ENCODE measurements around the gene LRRN2. TPM values are rescaled to one million over a fixed set of nuclear protein-coding genes. Genes with fewer than 3 reads are reported as not detected.

Gene LRRN2
- total and polyA plus RNA-seq, 8 donors: 0.43 to 4.1 (median 1.0) TPM; not detected in 2

DNA sequence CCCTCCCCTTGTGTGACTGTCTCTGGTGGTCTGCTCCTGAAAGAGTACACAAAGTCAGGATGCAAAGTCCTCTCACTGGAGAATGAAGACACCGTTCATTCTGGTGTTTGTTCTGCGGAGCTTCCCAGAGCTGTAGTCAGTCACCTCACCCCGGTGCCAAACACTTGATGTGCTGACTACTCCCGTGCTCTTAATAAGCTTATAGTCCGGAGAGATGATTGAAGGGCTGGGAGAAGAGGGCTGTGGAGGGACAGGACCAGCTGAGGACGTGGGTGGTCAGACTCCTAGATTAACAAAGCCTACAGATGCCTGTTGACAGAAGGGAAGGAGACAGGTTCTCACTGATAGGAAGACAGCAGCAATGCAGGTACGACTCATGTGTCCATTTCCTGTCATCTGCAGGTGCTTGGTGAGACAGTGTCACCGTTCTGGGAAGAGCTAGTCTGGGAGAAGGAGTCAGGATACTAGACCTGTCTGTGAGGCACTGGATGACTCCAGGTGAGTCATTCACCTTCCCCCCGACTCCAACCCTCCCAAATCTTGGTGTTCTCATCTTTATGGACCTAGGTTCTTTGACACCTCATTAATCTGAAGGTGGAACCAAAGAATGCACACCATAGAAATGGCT lies 40.4 kb upstream of the LRRN2 start:
- Histone ChIP-seq H3K27me3 (peaks cover 0 to 15% (median 0%) of the 10 kb centered on the region in 3 donors), H3K36me3 (no peaks in the 10 kb centered on the region), H3K27ac (no peak overlapping the region), H3K9me3 (no peaks in the 10 kb centered on the region), H3K4me1 (peaks cover 0 to 7% (median 3%) of the 10 kb centered on the region in 4 donors), H3K4me3 (no peak overlapping the region)
- intact Hi-C loops (cut with DNase I; ENCODE audit: low total_unique reads): no loop called here
- 64 to 75% (median 70%) methylated on average over 9 of the region's 9 CpGs for WGBS, 5 donors
- DNase-seq: no peak
- TF ChIP-seq EP300 (IDR thresholded peaks at IDR 0.05): no peak
- no peak for TF ChIP-seq POLR2AphosphoS5 (IDR thresholded peaks at IDR 0.05)
- TF ChIP-seq, protein P1, sequence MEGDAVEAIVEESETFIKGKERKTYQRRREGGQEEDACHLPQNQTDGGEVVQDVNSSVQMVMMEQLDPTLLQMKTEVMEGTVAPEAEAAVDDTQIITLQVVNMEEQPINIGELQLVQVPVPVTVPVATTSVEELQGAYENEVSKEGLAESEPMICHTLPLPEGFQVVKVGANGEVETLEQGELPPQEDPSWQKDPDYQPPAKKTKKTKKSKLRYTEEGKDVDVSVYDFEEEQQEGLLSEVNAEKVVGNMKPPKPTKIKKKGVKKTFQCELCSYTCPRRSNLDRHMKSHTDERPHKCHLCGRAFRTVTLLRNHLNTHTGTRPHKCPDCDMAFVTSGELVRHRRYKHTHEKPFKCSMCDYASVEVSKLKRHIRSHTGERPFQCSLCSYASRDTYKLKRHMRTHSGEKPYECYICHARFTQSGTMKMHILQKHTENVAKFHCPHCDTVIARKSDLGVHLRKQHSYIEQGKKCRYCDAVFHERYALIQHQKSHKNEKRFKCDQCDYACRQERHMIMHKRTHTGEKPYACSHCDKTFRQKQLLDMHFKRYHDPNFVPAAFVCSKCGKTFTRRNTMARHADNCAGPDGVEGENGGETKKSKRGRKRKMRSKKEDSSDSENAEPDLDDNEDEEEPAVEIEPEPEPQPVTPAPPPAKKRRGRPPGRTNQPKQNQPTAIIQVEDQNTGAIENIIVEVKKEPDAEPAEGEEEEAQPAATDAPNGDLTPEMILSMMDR (IDR thresholded peaks at IDR 0.05): no peak
- no peak for TF ChIP-seq POLR2A (IDR thresholded peaks at IDR 0.05)

DNA sequence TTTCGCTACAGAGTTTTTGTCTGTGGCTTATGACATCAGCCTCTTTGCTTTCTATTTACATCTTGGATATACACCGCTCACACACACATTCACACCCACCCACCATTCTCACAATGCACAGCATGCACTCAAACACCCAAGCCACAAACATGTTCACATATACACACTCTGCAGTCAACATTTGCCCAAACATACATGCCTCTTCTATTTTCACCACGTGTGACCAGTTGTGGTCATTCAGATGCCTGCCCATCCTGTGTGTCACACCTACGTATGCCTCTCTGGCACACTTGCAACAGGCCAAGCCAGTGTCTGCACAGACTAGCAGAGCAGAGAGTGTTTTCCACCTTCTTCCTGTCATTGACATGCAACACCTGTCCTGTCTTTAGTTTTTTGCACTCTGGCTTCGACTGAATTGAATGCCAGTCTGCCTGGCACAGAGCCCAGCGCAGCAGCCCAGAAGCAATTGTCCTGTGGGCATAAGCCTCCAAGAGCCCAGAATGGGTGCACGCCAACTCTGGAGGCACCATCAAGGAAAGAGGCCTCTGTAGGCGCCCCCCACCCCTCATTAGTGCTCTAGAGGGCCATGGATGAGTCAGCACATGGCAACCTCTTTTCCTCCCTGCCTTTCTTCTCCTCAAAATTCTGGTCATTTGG lies 37.7 kb upstream of the LRRN2 start:
- TF ChIP-seq POLR2AphosphoS5 (IDR thresholded peaks at IDR 0.05) (no peak), POLR2A (IDR thresholded peaks at IDR 0.05) (no peak), EP300 (IDR thresholded peaks at IDR 0.05) (no peak)
- TF ChIP-seq, protein P1 (IDR thresholded peaks at IDR 0.05): no peak
- Histone ChIP-seq H3K27ac (no peak overlapping the region), H3K36me3 (no peaks in the 10 kb centered on the region), H3K27me3 (no peaks in the 10 kb centered on the region), H3K9me3 (no peaks in the 10 kb centered on the region), H3K4me1 (peaks cover 0 to 7% (median 3%) of the 10 kb centered on the region in 4 donors), H3K4me3 (no peak overlapping the region)
- intact Hi-C loops (cut with DNase I; ENCODE audit: low total_unique reads): no loop called here
- no peak for DNase-seq
- WGBS, 5 donors: 61 to 74% (median 69%) methylated on average over 7 to 8 of the region's 8 CpGs

DNA sequence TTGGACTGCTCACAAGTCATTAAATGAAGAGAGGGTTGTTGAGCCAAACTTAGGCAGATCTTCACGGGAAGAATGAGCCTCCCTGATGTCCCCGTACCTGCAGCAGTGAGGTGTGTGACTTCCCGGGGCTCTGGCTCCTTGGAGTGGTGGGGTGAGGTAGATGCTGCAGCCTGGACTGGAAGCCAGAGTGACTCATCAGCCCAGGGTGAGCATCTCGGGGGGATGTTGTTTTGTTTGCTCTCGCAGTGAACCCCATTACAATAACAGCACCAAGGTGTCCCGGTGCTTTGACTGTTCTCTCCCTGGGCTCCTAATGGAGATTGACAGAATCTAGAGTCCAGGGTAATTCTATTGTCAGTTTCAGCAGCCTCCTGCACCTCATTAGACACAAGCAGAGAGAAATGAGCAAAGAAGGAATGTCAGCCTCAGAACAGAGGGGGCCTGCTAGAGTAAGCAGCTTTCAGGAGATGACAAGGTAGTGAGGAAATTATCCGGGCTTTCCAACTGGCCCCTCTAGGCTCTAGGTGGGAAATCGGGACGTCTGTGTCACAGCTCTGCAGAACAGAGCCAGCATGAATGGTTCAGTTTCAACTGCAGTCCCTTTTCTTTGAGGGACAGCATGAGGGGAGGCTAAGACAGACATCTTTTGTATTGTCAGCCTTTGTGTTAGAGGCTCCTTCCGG lies 36.0 kb upstream of the LRRN2 start:
- TF ChIP-seq POLR2AphosphoS5 (IDR thresholded peaks at IDR 0.05) (no peak), EP300 (IDR thresholded peaks at IDR 0.05) (no peak), POLR2A (IDR thresholded peaks at IDR 0.05) (no peak)
- TF ChIP-seq, protein P1 (IDR thresholded peaks at IDR 0.05): no peak

DNA sequence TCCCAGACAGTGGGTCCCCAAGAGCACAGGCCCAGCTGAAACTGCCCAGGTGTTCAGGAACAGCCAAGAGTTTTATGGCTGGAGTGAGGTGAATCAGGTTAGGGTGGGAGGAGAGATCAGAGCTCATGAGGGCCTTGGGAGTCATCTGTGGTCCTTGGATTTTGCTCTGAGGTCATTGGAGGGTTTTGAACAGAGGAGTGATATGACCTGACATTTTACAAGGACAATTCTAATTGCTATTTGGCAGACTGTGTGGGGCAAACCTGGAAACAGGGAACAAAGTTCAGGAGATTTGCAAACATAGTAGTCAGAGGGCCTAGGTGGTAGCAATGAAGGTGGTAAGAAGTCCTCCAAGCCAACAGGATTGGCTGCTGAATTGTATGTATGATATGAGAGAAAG lies 31.1 kb upstream of the LRRN2 start:
- Histone ChIP-seq H3K36me3 (no peaks in the 10 kb centered on the region), H3K4me1 (peaks cover 0 to 6% (median 0%) of the 10 kb centered on the region in 4 donors), H3K27me3 (peaks cover 0 to 34% (median 17%) of the 10 kb centered on the region in 3 donors), H3K9me3 (no peaks in the 10 kb centered on the region), H3K27ac (no peak overlapping the region), H3K4me3 (no peak overlapping the region)
- intact Hi-C loops (cut with DNase I; ENCODE audit: low total_unique reads): no loop called here
- DNase-seq: no peak
- TF ChIP-seq POLR2AphosphoS5 (IDR thresholded peaks at IDR 0.05): no peak
- TF ChIP-seq, protein P1 (IDR thresholded peaks at IDR 0.05): no peak

More for the DNA sequence above, 36.0 kb upstream of the LRRN2 start:
- H3K36me3 ChIP-seq: no peaks in the 10 kb centered on the region
- intact Hi-C loops (cut with DNase I; ENCODE audit: low total_unique reads): no loop called here
- H3K9me3 ChIP-seq: no peaks in the 10 kb centered on the region
- DNase-seq: no peak
- no peak overlapping the region for H3K4me3 ChIP-seq
- peaks cover 0 to 7% (median 3%) of the 10 kb centered on the region in 4 donors for H3K4me1 ChIP-seq
- no peaks in the 10 kb centered on the region for H3K27me3 ChIP-seq
- no peak overlapping the region for H3K27ac ChIP-seq
- WGBS, 5 donors: 57 to 65% (median 59%) methylated on average over 10 of the region's 10 CpGs

Data from stomach (tissue), 9 donors.